CD4-positive, CD25-positive, alpha-beta regulatory T cell (primary cell): ENCODE measurements around the gene ZNF497. TPM values are rescaled to one million over a fixed set of nuclear protein-coding genes. Genes with fewer than 3 reads are reported as not detected.

ENCODE experiments used
- ATAC-seq, 2 donors: fragments of 150-1000 bp; cut with Tn5 transposase; one replicate each; pipeline ENCODE4 v1.10.0; 2021; ENCODE audit warnings: low read depth in 2 of 2, moderate number of reproducible peaks in 2 of 2, moderate library complexity in 1 of 2
- DNase-seq, 3 donors: peaks; one replicate each; pipeline versions ENCODE4 v3.0.0 to v3.0.0-alpha.2; 2012 to 2022; ENCODE audit warnings: mixed read lengths in 1 of 3
- H3K27ac ChIP-seq: one replicate; pipeline ENCODE4 v1.7.0; 2013; ENCODE audit warnings: mild to moderate bottlenecking, low read length; ENCODE audit not compliant: insufficient read depth, poor library complexity, severe bottlenecking
- H3K27me3 ChIP-seq: one replicate; pipeline ENCODE4 v1.7.0; 2013; ENCODE audit warnings: low read length; ENCODE audit not compliant: control insufficient read depth, insufficient read depth
- H3K36me3 ChIP-seq: one replicate; pipeline ENCODE4 v1.7.0; 2013; ENCODE audit warnings: mild to moderate bottlenecking, low read length, moderate library complexity; ENCODE audit not compliant: control insufficient read depth, insufficient read depth
- H3K4me1 ChIP-seq: 2 replicates; pipeline ENCODE4 v1.7.0; 2013; ENCODE audit warnings: mild to moderate bottlenecking, low read length; ENCODE audit not compliant: insufficient read depth, control insufficient read depth, poor library complexity, severe bottlenecking
- H3K4me3 ChIP-seq: one replicate; pipeline ENCODE4 v1.7.0; 2013; ENCODE audit warnings: low read depth, mild to moderate bottlenecking, low read length, moderate library complexity
- H3K9me3 ChIP-seq, 2 experiments: 1 replicate in 1 of 2; 2 replicates in 1 of 2; pipeline ENCODE4 v1.7.0; 2013; ENCODE audit warnings: low read length in 2 of 2, mild to moderate bottlenecking in 1 of 2, moderate library complexity in 1 of 2; ENCODE audit not compliant: control insufficient read depth in 2 of 2
- H3K27ac Mint-ChIP-seq, 3 donors: one replicate each; pipeline ENCODE4 v1.8.0; 2020 to 2022; ENCODE audit warnings: mild to moderate bottlenecking in 3 of 3, mixed read lengths in 3 of 3, moderate library complexity in 2 of 3
- H3K27me3 Mint-ChIP-seq: one replicate; pipeline ENCODE4 v1.8.0; 2022; ENCODE audit warnings: mild to moderate bottlenecking, mixed read lengths
- H3K36me3 Mint-ChIP-seq: one replicate; pipeline ENCODE4 v1.8.0; 2020; ENCODE audit warnings: mixed read lengths
- H3K4me1 Mint-ChIP-seq, 4 donors: one replicate each; pipeline ENCODE4 v1.8.0; 2020 to 2022; ENCODE audit warnings: mixed read lengths in 4 of 4, mild to moderate bottlenecking in 1 of 4
- H3K4me3 Mint-ChIP-seq, 4 donors: one replicate each; pipeline ENCODE4 v1.8.0; 2020 to 2022; ENCODE audit warnings: mild to moderate bottlenecking in 4 of 4, mixed read lengths in 4 of 4, moderate library complexity in 3 of 4
- H3K9me3 Mint-ChIP-seq, 7 donors: one replicate each; pipeline ENCODE4 v1.8.0; 2020 to 2022; ENCODE audit warnings: mixed read lengths in 7 of 7, mild to moderate bottlenecking in 3 of 7, moderate library complexity in 2 of 7
- polyA plus RNA-seq, 4 donors: library from polyadenylated mRNA; unstranded; fragments of 300-500 nt; fragmentation: Illumina TruSeq; gene quantifications; one replicate each; pipeline ENCODE4 v1.2.3, GENCODE V29; 2021
- total RNA-seq: library from RNA; stranded (reverse); gene quantifications from one replicate; pipeline ENCODE4 v1.2.3, GENCODE V29; 2022

Gene ZNF497
- total and polyA plus RNA-seq, 5 donors from 2014 or later, result 0.27 to 0.79 (median 0.38) TPM

- peaks cover 0 to 23% (median 8%) of the 10 kb centered on the region in 4 donors for H3K4me1 Mint-ChIP-seq
- ATAC-seq (no peak), DNase-seq (no peak)
- H3K36me3 ChIP-seq, result no peaks in the 10 kb centered on the region
- H3K9me3 Mint-ChIP-seq, result no peaks in the 10 kb centered on the region
- no peak overlapping the region for H3K27ac Mint-ChIP-seq
- peak overlapping the region; percentile 91 for H3K27ac ChIP-seq
- peak overlapping the region; percentile 51 for H3K4me3 ChIP-seq
- H3K4me3 Mint-ChIP-seq, result peak overlapping the region in 2 of 4 donors; percentile 15 to 86
- peaks cover 9% of the 10 kb centered on the region for H3K27me3 Mint-ChIP-seq
- no peaks in the 10 kb centered on the region for H3K27me3 ChIP-seq
- H3K36me3 Mint-ChIP-seq, result no peaks in the 10 kb centered on the region
- H3K9me3 ChIP-seq, result no peaks in the 10 kb centered on the region
- H3K4me1 ChIP-seq, result peaks cover 16% of the 10 kb centered on the region
Observed at GRCh38 chr19:58401840-58402421, 39.4 kb upstream of the ZNF497 start.

DNA sequence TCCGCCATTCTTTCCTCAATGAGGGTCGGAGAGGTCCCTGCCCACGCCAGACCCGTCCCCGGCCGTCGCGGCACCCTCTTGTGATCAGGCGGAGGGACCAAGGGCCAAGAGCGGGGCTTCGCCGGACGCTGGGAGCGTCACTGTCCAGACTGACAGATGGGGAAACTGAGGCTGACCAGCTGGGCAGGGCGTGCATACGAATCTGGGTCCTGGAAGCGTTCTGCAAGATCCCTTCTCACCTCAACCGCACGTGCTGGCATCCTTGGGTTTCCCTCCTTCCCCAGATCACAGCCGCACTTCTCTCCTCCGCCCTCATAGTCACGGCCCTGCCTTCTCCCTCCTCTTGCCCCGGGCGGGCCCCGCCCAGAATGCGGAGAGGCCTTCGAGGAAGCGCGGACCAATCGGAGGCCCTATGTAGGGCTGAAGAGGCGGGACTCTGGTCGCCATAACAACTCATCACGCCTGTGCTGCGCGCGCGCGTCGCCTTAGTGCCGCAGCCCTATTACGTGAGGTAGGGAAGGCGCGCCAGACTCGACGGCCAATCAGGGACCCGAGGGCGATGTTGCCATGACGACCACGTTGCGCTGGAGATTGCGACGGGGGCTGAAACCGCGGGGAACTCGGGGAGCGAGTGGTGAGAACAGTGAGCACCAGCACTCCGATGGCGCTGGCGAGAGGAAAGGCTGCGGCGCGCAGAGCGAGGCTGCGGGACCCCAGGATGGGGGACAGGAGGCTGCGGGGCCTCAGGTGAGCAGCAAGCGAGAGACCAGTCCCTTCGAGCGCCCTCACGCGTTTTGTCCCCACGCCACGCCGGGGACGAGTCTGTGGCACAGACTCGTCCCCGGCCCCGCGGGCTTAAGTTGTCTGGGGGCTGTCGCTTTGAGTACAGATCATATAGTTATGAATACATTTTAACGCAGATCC, 38.6 kb upstream of the ZNF497 start:
- Mint-ChIP-seq H3K27ac (peak overlapping the region; percentile 66 to 95 (median 91)), H3K4me1 (peaks cover 0 to 16% (median 7%) of the 10 kb centered on the region in 4 donors), H3K36me3 (no peaks in the 10 kb centered on the region), H3K9me3 (no peaks in the 10 kb centered on the region), H3K4me3 (peak overlapping the region; percentile 81 to 94 (median 88)), H3K27me3 (peaks cover 9% of the 10 kb centered on the region)
- Histone ChIP-seq H3K9me3 (no peaks in the 10 kb centered on the region), H3K4me1 (peaks cover 16% of the 10 kb centered on the region), H3K27ac (peak overlapping the region; percentile 91), H3K36me3 (no peaks in the 10 kb centered on the region), H3K4me3 (peak overlapping the region; percentile 51), H3K27me3 (no peaks in the 10 kb centered on the region)
- DNase-seq (peak; percentile 98 to 100 (median 99)), ATAC-seq (peak; percentile 97 to 98)

DNA sequence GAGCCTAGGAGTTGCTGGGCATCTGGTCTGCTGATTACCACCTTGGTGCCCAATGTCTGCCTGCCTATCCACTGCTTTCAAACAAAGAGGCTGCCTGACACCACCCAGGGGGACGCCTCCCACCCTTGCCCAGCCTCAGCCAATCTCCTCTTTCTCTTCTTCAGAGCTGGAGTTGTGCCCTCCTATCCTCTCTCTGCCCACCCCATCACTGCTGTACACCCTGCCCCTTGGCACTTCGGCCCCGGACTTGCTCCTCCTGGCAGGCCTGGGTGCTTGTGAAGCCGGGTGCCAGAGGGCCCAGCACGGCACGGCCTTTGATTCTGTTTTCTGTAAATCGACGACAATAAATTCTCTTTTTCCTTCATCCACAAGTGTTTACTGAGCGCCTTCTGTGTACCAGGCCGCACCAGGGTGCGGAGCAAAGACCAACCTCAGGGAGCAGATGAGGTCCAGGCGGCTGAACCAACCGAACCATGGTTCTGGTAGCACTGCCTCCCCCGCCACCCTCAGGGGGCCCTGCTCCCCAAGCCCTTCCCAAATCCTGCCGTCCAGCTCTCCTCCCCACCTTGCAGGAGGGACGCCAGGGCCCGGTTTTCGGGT, 37.9 kb upstream of the ZNF497 start:
- Histone ChIP-seq H3K27ac (no peak overlapping the region), H3K4me1 (peaks cover 16% of the 10 kb centered on the region), H3K36me3 (no peaks in the 10 kb centered on the region), H3K27me3 (no peaks in the 10 kb centered on the region), H3K4me3 (no peak overlapping the region), H3K9me3 (no peaks in the 10 kb centered on the region)
- H3K27me3 Mint-ChIP-seq, result peaks cover 9% of the 10 kb centered on the region
- H3K4me1 Mint-ChIP-seq, result peaks cover 0 to 16% (median 8%) of the 10 kb centered on the region in 4 donors
- H3K27ac Mint-ChIP-seq, result peak overlapping the region in 2 of 3 donors; percentile 91 to 95
- H3K9me3 Mint-ChIP-seq, result no peaks in the 10 kb centered on the region
- H3K4me3 Mint-ChIP-seq, result peak overlapping the region in 3 of 4 donors; percentile 81 to 94 (median 86)
- ATAC-seq, result no peak
- no peaks in the 10 kb centered on the region for H3K36me3 Mint-ChIP-seq
- DNase-seq, result no peak

DNA sequence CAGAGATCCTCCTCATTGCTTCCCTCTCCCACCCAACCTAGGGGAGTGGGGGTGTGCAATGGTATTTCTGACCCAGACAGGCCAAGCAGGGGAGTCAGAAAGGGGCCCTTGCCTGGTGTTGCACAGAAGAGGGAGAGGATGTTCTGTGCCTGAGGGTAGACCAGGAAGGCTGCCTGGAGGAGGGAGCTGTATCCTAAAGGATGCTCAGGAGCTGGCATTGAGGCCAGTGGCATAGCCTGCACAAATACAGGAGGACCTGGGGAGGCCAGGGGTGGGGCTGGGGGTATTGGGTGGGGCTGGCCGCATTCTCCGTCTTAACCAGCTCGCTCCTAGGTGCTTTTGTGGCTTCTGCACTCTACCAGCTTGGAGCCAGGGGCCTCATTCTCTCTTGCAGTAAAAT, 37.4 kb upstream of the ZNF497 start:
- Histone ChIP-seq H3K4me3 (no peak overlapping the region), H3K27ac (no peak overlapping the region), H3K27me3 (no peaks in the 10 kb centered on the region), H3K9me3 (no peaks in the 10 kb centered on the region), H3K36me3 (peaks cover 3% of the 10 kb centered on the region), H3K4me1 (peaks cover 16% of the 10 kb centered on the region)
- no peak for ATAC-seq
- Mint-ChIP-seq H3K4me1 (peaks cover 0 to 17% (median 8%) of the 10 kb centered on the region in 4 donors), H3K27me3 (peaks cover 9% of the 10 kb centered on the region), H3K4me3 (peak overlapping the region in 3 of 4 donors; percentile 15 to 94 (median 74)), H3K36me3 (peaks cover 2% of the 10 kb centered on the region), H3K9me3 (no peaks in the 10 kb centered on the region), H3K27ac (no peak overlapping the region)
- no peak for DNase-seq

- Mint-ChIP-seq H3K4me3 (peak overlapping the region in 1 of 4 donors; percentile 12), H3K4me1 (peaks cover 0 to 24% (median 9%) of the 10 kb centered on the region in 4 donors), H3K27ac (no peak overlapping the region), H3K27me3 (peaks cover 17% of the 10 kb centered on the region), H3K9me3 (no peaks in the 10 kb centered on the region), H3K36me3 (peaks cover 12% of the 10 kb centered on the region)
- Histone ChIP-seq H3K4me3 (no peak overlapping the region), H3K4me1 (peaks cover 16% of the 10 kb centered on the region), H3K27ac (no peak overlapping the region), H3K36me3 (peaks cover 15% of the 10 kb centered on the region), H3K9me3 (no peaks in the 10 kb centered on the region), H3K27me3 (no peaks in the 10 kb centered on the region)
- ATAC-seq, result no peak
- no peak for DNase-seq
Observed at GRCh38 chr19:58398545-58398944, 36.0 kb upstream of the ZNF497 start.

DNA sequence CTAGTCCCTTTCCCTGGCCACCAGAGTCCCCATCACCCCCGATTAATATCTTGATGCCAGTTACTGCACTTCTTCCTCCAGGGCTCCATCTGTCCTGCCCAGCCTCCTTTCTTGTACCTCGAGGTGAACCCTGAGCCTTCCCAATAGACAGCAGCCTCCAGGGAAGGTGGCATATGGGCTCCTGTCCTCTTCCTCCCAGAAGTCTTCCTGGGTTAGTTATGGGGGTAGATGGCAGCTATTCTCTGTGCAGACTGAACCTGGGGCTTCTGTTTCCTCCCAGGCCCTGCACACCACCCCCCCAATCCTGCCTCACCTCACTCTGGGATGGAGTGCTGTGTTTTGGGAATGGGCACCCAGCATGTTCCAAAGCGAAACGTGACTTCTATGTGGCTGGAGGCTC, 35.5 kb upstream of the ZNF497 start:
- H3K4me3 ChIP-seq, result no peak overlapping the region
- DNase-seq (no peak), ATAC-seq (no peak)
- Mint-ChIP-seq H3K4me1 (peaks cover 0 to 24% (median 9%) of the 10 kb centered on the region in 4 donors), H3K27me3 (peaks cover 17% of the 10 kb centered on the region), H3K27ac (no peak overlapping the region), H3K36me3 (peaks cover 15% of the 10 kb centered on the region), H3K4me3 (peak overlapping the region in 2 of 4 donors; percentile 12 to 65), H3K9me3 (no peaks in the 10 kb centered on the region)
- H3K36me3 ChIP-seq, result peaks cover 20% of the 10 kb centered on the region
- peaks cover 16% of the 10 kb centered on the region for H3K4me1 ChIP-seq
- H3K9me3 ChIP-seq, result no peaks in the 10 kb centered on the region
- H3K27ac ChIP-seq, result no peak overlapping the region
- no peaks in the 10 kb centered on the region for H3K27me3 ChIP-seq

DNA sequence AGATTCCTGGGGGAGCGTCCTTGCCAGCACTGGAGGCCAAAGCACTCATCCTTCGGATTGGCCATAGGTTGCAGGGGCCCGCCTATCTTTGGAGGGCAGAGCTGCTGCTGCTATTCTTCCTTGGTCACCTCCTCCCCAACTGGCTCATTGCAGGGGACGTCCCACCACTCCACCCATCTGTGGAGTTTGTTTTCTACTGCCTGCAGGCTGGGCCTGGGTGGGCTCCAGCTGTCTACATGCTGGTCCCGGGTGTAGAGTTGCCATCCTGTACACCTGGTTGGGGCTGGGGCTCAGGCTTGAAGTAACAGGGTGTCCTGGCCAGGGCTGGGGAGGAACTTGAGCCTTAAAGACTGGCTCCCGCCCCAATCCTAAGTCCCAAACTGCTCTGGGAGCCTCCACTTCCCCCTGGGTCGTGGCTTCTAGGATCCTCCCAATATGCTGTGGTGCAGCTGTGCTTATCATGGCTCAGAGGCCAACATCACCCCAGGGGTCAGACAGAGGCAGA, 35.0 kb upstream of the ZNF497 start:
- Histone ChIP-seq H3K9me3 (no peaks in the 10 kb centered on the region), H3K36me3 (peaks cover 25% of the 10 kb centered on the region), H3K27ac (no peak overlapping the region), H3K27me3 (no peaks in the 10 kb centered on the region), H3K4me1 (peaks cover 16% of the 10 kb centered on the region), H3K4me3 (no peak overlapping the region)
- DNase-seq (no peak), ATAC-seq (no peak)
- H3K9me3 Mint-ChIP-seq, result no peaks in the 10 kb centered on the region
- peaks cover 0 to 24% (median 9%) of the 10 kb centered on the region in 4 donors for H3K4me1 Mint-ChIP-seq
- peak overlapping the region in 2 of 4 donors; percentile 12 to 65 for H3K4me3 Mint-ChIP-seq
- H3K36me3 Mint-ChIP-seq, result peaks cover 15% of the 10 kb centered on the region
- no peak overlapping the region for H3K27ac Mint-ChIP-seq
- peaks cover 17% of the 10 kb centered on the region for H3K27me3 Mint-ChIP-seq
